Brain microvascular endothelial cell (primary cell): ENCODE measurements around the gene DYSF.

ENCODE experiments used
- DNase-seq: peaks from one replicate; pipeline ENCODE4 v3.0.0-alpha.2; 2020
- H3K27ac ChIP-seq: fragments of 250-450 bp; sonication (Bioruptor Pico); 2 replicates; pipeline ENCODE4 v1.5.1; 2020; ENCODE audit warnings: mild to moderate bottlenecking, moderate library complexity
- H3K27me3 ChIP-seq: fragments of 250-450 bp; sonication (Bioruptor Pico); replicated peaks from 2 replicates; pipeline ENCODE4 v1.5.1; 2020; ENCODE audit warnings: mild to moderate bottlenecking
- H3K36me3 ChIP-seq: fragments of 250-450 bp; sonication (Bioruptor Pico); replicated peaks from 2 replicates; pipeline ENCODE4 v1.5.1; 2020; ENCODE audit warnings: mild to moderate bottlenecking
- H3K4me3 ChIP-seq: 2 replicates; pipeline ENCODE4 v1.5.1; 2011; ENCODE audit warnings: low read depth, mild to moderate bottlenecking, control low read depth, low read length, moderate library complexity
- CTCF ChIP-seq: IDR thresholded peaks from 2 replicates; pipeline ENCODE4 v1.5.1; 2011; ENCODE audit warnings: low read depth, mild to moderate bottlenecking, moderate library complexity, low read length, control low read depth, inconsistent platforms; ENCODE audit errors: missing control alignments
- in situ Hi-C: cut with HindIII; loops from 2 replicates; pipeline ENCODE4 v1.10.0; 2017; ENCODE audit warnings: low sequenced_read_pairs, low pct_ligation_motif_present

Gene DYSF

DNA sequence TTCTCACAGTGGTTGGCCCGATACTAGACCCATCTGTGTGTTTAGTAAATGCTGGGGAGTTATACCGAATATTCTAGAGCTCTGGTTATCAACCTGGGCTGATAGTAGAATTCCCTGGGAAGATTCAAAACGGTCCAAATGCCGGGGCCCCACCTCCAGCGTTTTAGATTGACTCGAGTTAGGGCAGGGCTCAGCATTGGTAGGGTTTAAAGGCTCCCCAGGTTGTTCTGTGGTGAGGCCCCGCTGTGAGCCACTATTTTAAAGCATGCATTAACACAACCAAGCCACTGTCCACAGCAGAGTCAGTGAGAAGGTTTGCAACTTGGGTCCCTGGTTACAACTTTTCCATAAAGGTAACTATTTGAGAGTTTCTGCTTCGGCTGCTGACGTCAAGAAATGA is 73.6 kb downstream of the DYSF start:
- DNase-seq = no peak
- Histone ChIP-seq H3K27me3 (no peaks in the 10 kb centered on the region), H3K27ac (no peak overlapping the region), H3K36me3 (peaks cover 3% of the 10 kb centered on the region), H3K4me3 (no peak overlapping the region)
- no peak for TF ChIP-seq CTCF
- in situ Hi-C loops = no loop called here

- DNase-seq = no peak
- no peaks in the 10 kb centered on the region for H3K27me3 ChIP-seq
- no peak overlapping the region for H3K4me3 ChIP-seq
- no peak for TF ChIP-seq CTCF
- peaks cover 3% of the 10 kb centered on the region for H3K36me3 ChIP-seq
- in situ Hi-C loops = no loop called here
- no peak overlapping the region for H3K27ac ChIP-seq
Measured at GRCh38 chr2:71528131-71528591, 74.8 kb downstream of the DYSF start.

DNA sequence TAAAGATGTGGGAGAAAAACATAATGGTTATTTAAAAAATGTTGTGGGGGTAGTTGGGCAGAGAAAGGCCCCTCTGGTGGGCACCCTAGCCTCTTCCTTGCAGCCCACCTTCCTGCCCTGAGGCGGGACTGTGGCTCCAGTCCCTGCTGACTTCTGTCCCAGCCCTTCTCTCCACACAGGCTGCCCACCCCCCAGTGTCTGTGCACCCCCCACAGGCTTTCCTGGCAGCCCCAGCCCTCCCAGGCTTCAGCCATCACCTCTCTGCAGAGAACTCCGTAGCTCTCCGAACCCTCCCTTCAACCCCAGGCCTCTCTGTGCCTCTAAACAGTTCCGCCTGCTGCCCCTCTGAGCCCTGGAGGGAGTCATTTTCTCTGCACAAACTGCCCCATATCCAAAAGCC is 75.4 kb downstream of the DYSF start:
- peaks cover 3% of the 10 kb centered on the region for H3K36me3 ChIP-seq

DNA sequence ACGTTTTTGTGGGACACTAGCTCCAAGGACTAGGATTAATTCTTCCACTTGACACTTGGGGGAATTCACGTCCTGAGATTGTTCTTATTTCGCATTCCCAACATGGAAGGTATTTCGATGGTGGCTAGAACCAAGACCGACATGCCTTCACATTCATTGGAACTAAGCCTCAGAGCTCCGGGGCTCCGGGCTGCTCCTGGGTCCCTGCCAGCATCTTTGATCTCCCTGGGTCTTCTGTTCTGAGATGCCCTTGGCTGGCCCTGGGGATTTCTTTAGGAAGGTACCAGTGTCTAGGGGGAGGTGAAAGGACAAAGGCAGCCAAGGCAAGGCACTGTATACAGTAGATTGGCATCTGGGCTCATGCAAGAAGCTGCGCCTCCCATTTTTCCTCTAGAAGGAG is 76.8 kb downstream of the DYSF start:
- DNase-seq = no peak
- in situ Hi-C loops = no loop called here
- Histone ChIP-seq H3K27ac (no peak overlapping the region), H3K36me3 (peaks cover 1% of the 10 kb centered on the region), H3K4me3 (no peak overlapping the region), H3K27me3 (no peaks in the 10 kb centered on the region)
- no peak for TF ChIP-seq CTCF

More for the DNA sequence above, 75.4 kb downstream of the DYSF start:
- no peak for TF ChIP-seq CTCF
- Histone ChIP-seq H3K4me3 (no peak overlapping the region), H3K27me3 (no peaks in the 10 kb centered on the region), H3K27ac (no peak overlapping the region)
- no peak for DNase-seq
- in situ Hi-C loops = no loop called here

DNA sequence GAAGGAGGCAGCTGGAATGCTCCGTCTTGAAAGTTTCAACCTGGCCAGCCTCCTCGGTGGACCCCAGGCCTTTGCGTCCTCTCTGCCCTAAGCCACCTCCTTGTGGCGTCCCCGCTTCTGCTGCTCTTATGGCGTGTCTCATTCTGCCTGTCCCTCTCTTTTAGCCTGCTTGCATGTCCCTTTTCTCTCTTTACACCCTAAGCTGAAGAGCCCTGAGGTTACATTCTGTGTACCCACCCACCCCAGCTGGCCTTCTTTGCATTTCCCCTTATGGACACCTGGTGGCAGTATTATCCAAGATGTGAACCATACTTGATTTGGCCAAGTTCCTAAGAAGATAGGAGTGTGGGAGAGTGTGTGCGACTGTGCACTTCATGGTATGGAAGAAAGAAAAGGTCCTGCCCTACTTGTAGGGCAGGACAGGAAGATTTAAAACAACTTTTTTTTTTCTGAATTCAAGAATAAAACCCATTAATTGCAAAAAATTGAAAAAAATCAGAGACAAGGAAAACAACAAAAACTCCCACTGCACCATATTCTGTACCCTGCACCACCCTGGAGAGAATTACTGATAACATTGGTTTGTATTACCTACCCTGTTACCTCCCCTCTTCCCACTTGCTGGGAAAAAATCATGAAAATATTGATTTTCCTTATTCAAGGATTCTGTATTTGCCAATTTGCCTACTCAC is 77.4 kb downstream of the DYSF start:
- in situ Hi-C loops = no loop called here
- TF ChIP-seq CTCF = peak; percentile 76
- Histone ChIP-seq H3K27me3 (no peaks in the 10 kb centered on the region), H3K4me3 (no peak overlapping the region), H3K36me3 (peaks cover 3% of the 10 kb centered on the region), H3K27ac (no peak overlapping the region)
- peak; percentile 61 for DNase-seq
